ENCODE data around the gene BRD1.

- TF ChIP-seq, protein P1, sequence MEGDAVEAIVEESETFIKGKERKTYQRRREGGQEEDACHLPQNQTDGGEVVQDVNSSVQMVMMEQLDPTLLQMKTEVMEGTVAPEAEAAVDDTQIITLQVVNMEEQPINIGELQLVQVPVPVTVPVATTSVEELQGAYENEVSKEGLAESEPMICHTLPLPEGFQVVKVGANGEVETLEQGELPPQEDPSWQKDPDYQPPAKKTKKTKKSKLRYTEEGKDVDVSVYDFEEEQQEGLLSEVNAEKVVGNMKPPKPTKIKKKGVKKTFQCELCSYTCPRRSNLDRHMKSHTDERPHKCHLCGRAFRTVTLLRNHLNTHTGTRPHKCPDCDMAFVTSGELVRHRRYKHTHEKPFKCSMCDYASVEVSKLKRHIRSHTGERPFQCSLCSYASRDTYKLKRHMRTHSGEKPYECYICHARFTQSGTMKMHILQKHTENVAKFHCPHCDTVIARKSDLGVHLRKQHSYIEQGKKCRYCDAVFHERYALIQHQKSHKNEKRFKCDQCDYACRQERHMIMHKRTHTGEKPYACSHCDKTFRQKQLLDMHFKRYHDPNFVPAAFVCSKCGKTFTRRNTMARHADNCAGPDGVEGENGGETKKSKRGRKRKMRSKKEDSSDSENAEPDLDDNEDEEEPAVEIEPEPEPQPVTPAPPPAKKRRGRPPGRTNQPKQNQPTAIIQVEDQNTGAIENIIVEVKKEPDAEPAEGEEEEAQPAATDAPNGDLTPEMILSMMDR (IDR thresholded peaks at IDR 0.05), result no peak
- no peak for TF ChIP-seq POLR2A (IDR thresholded peaks at IDR 0.05)
These were observed 29.1 kb downstream of the BRD1 start for GRCh38 chr22:49798486-49799151.

Data from uterus (tissue), 2 donors.